Nephron progenitor cell (in vitro differentiated cells): ENCODE data around the gene TMED8.

Experiments
- DNase-seq: peaks from one replicate; pipeline ENCODE4 v3.0.0; 2021
- H3K27ac Mint-ChIP-seq: 2 replicates; pipeline ENCODE4 v1.8.0; 2021; ENCODE audit warnings: mild to moderate bottlenecking, moderate library complexity, mixed read lengths
- H3K27me3 Mint-ChIP-seq: 2 replicates; pipeline ENCODE4 v1.8.0; 2021; ENCODE audit warnings: mild to moderate bottlenecking, low read depth, mixed read lengths; ENCODE audit not compliant: poor library complexity
- H3K36me3 Mint-ChIP-seq: 2 replicates; pipeline ENCODE4 v1.8.0; 2021; ENCODE audit warnings: low read depth, mixed read lengths
- H3K4me1 Mint-ChIP-seq: 2 replicates; pipeline ENCODE4 v1.8.0; 2021; ENCODE audit warnings: mixed read lengths
- H3K4me3 Mint-ChIP-seq: 2 replicates; pipeline ENCODE4 v1.8.0; 2021; ENCODE audit warnings: mild to moderate bottlenecking, moderate library complexity, mixed read lengths
- H3K9me3 Mint-ChIP-seq: 2 replicates; pipeline ENCODE4 v1.8.0; 2021; ENCODE audit warnings: mild to moderate bottlenecking, moderate library complexity, mixed read lengths
- CTCF ChIP-seq: fragments of 200-600 bp; sonication (generic); IDR thresholded peaks from 2 replicates; pipeline ENCODE4 v1.5.0; 2021; ENCODE audit warnings: antibody characterized with exemption

TMED8 gene

GRCh38 chr14:77409131-77409533 is 32.2 kb upstream of the TMED8 start:
- Mint-ChIP-seq H3K4me1 (no peaks in the 10 kb centered on the region), H3K27ac (no peak overlapping the region), H3K4me3 (no peak overlapping the region), H3K27me3 (no peaks in the 10 kb centered on the region), H3K36me3 (no peaks in the 10 kb centered on the region), H3K9me3 (no peaks in the 10 kb centered on the region)
- DNase-seq: no peak
- peak; percentile 20 for TF ChIP-seq CTCF

GRCh38 chr14:77407158-77407557 is 30.3 kb upstream of the TMED8 start:
- no peak overlapping the region for H3K27ac Mint-ChIP-seq
- no peaks in the 10 kb centered on the region for H3K9me3 Mint-ChIP-seq
- TF ChIP-seq CTCF: no peak
- no peaks in the 10 kb centered on the region for H3K36me3 Mint-ChIP-seq
- H3K27me3 Mint-ChIP-seq: no peaks in the 10 kb centered on the region
- H3K4me1 Mint-ChIP-seq: no peaks in the 10 kb centered on the region
- H3K4me3 Mint-ChIP-seq: no peak overlapping the region
- no peak for DNase-seq

- no peak for TF ChIP-seq CTCF
- no peaks in the 10 kb centered on the region for H3K36me3 Mint-ChIP-seq
- no peak overlapping the region for H3K27ac Mint-ChIP-seq
- DNase-seq: no peak
- H3K27me3 Mint-ChIP-seq: no peaks in the 10 kb centered on the region
- H3K4me3 Mint-ChIP-seq: no peak overlapping the region
- H3K9me3 Mint-ChIP-seq: no peaks in the 10 kb centered on the region
- no peaks in the 10 kb centered on the region for H3K4me1 Mint-ChIP-seq
Observed at GRCh38 chr14:77406718-77407117, 29.8 kb upstream of the TMED8 start.

GRCh38 chr14:77406086-77406485 is 29.2 kb upstream of the TMED8 start:
- Mint-ChIP-seq H3K36me3 (no peaks in the 10 kb centered on the region), H3K27ac (no peak overlapping the region), H3K9me3 (no peaks in the 10 kb centered on the region), H3K4me1 (no peaks in the 10 kb centered on the region), H3K27me3 (no peaks in the 10 kb centered on the region), H3K4me3 (no peak overlapping the region)
- DNase-seq: no peak
- no peak for TF ChIP-seq CTCF

- Mint-ChIP-seq H3K27me3 (peaks cover 6% of the 10 kb centered on the region), H3K4me1 (no peaks in the 10 kb centered on the region), H3K36me3 (no peaks in the 10 kb centered on the region), H3K27ac (no peak overlapping the region), H3K9me3 (no peaks in the 10 kb centered on the region), H3K4me3 (no peak overlapping the region)
- DNase-seq: no peak
- TF ChIP-seq CTCF: no peak
Observed at GRCh38 chr14:77403768-77404167, 26.9 kb upstream of the TMED8 start.

- peaks cover 12% of the 10 kb centered on the region for H3K9me3 Mint-ChIP-seq
- TF ChIP-seq CTCF: no peak
- peaks cover 6% of the 10 kb centered on the region for H3K36me3 Mint-ChIP-seq
- H3K27me3 Mint-ChIP-seq: peaks cover 8% of the 10 kb centered on the region
- H3K27ac Mint-ChIP-seq: no peak overlapping the region
- DNase-seq: no peak
- H3K4me3 Mint-ChIP-seq: no peak overlapping the region
- no peaks in the 10 kb centered on the region for H3K4me1 Mint-ChIP-seq
Observed at GRCh38 chr14:77400216-77400615, 23.3 kb upstream of the TMED8 start.
